ENCODE results near the gene DYNLT2. TPM values are rescaled to one million over a fixed set of nuclear protein-coding genes. Genes with fewer than 3 reads are reported as not detected.

The DYNLT2 gene
- total RNA-seq, 1 experiment from 2014 or later, result 2.1 TPM

GRCh38 chr6:169710009-169710408 is 41.4 kb downstream of the DYNLT2 start:
- ChIA-PET CTCF (no interaction called here), POLR2A (no interaction called here)
- no peak for TF ChIP-seq TCF7L2 (IDR thresholded peaks at IDR 0.05; ENCODE audit: low read depth, low read length)
- no peak for TF ChIP-seq CTCF (IDR thresholded peaks at IDR 0.05)
- no peak for TF ChIP-seq POLR2AphosphoS5 (IDR thresholded peaks at IDR 0.05; ENCODE audit: low read depth, low read length)
- no peak for TF ChIP-seq SIN3A (IDR thresholded peaks at IDR 0.05; ENCODE audit: borderline replicate concordance, insufficient read depth, low read depth, low read length)
- TF ChIP-seq REST (IDR thresholded peaks at IDR 0.05; ENCODE audit: insufficient read depth in 1 of 2, low read depth in 2 of 2, low read length in 1 of 2), result no peak
- no peak for ATAC-seq
- DNase-seq (ENCODE audit: low read depth, low spot score), result no peak
- Histone ChIP-seq H3K27ac (ENCODE audit: low read length) (no peak overlapping the region), H3K36me3 (ENCODE audit: control insufficient read depth, insufficient read depth, low read length) (peaks cover 55% of the 10 kb centered on the region), H3K9me3 (ENCODE audit: control insufficient read depth, insufficient read depth, low read depth, low read length) (no peaks in the 10 kb centered on the region), H3K27me3 (ENCODE audit: control insufficient read depth, insufficient read depth, low read length) (no peaks in the 10 kb centered on the region), H3K4me1 (ENCODE audit: control insufficient read depth, insufficient read depth, low read length) (peaks cover 1% of the 10 kb centered on the region), H3K4me3 (ENCODE audit: low read depth in 2 of 2, low read length in 2 of 2) (no peak overlapping the region)
- intact Hi-C loops (cut with micrococcal nuclease; ENCODE audit: unreplicated experiment) (no loop called here), in situ Hi-C loops (cut with HindIII; ENCODE audit: low pct_unique_long_range_greater_than_20kb, low sequenced_read_pairs) (no loop called here)
- BruUV-seq (replicated peaks), result no TSS peak

- Histone ChIP-seq H3K9me3 (ENCODE audit: control insufficient read depth, insufficient read depth, low read depth, low read length) (no peaks in the 10 kb centered on the region), H3K36me3 (ENCODE audit: control insufficient read depth, insufficient read depth, low read length) (peaks cover 57% of the 10 kb centered on the region), H3K27ac (ENCODE audit: low read length) (no peak overlapping the region), H3K4me3 (ENCODE audit: low read depth in 2 of 2, low read length in 2 of 2) (no peak overlapping the region), H3K27me3 (ENCODE audit: control insufficient read depth, insufficient read depth, low read length) (no peaks in the 10 kb centered on the region), H3K4me1 (ENCODE audit: control insufficient read depth, insufficient read depth, low read length) (peaks cover 7% of the 10 kb centered on the region)
- DNase-seq (ENCODE audit: low read depth, low spot score), result no peak
- intact Hi-C loops (cut with micrococcal nuclease; ENCODE audit: unreplicated experiment), result no loop called here
- POLR2A ChIA-PET, result interaction anchor here (0.6 to 0.7 kb wide), 3 partner anchors 16 to 273 kb away, joined by 3 read pairs; no protein-coding TSS in a partner anchor
- in situ Hi-C loops (cut with HindIII; ENCODE audit: low pct_unique_long_range_greater_than_20kb, low sequenced_read_pairs), result no loop called here
- no TSS peak for BruUV-seq (replicated peaks)
- ATAC-seq, result no peak
- CTCF ChIA-PET, result no interaction called here
- no peak for TF ChIP-seq TCF7L2 (IDR thresholded peaks at IDR 0.05; ENCODE audit: low read depth, low read length)
- TF ChIP-seq POLR2AphosphoS5 (IDR thresholded peaks at IDR 0.05; ENCODE audit: low read depth, low read length), result no peak
- TF ChIP-seq CTCF (IDR thresholded peaks at IDR 0.05), result no peak
- TF ChIP-seq REST (IDR thresholded peaks at IDR 0.05; ENCODE audit: insufficient read depth in 1 of 2, low read depth in 2 of 2, low read length in 1 of 2), result no peak
- no peak for TF ChIP-seq SIN3A (IDR thresholded peaks at IDR 0.05; ENCODE audit: borderline replicate concordance, insufficient read depth, low read depth, low read length)
Measured at GRCh38 chr6:169709293-169709692, 42.1 kb downstream of the DYNLT2 start.

Measured in Panc1 (cell line).